Stimulated activated memory B cell treated with anti-CD40 and anti-IgM and Interleukin-4, amounts not matched to agents 10 μg/mL and 1 μg/mL and 100 μg/mL, for 72 hours (primary cell): Measurements from ENCODE around the gene ARHGDIG.
"Not testable (repeated sequence)": the region's sequence is repeated elsewhere in the genome, so short reads cannot be mapped to it uniquely, and the experiment has no call there.

Experiments
- ATAC-seq: fragments of 150-1000 bp; cut with Tn5 transposase; 2 replicates; pipeline ENCODE4 v1.10.0; 2021
- H3K27ac Mint-ChIP-seq: one replicate; pipeline ENCODE4 v1.8.0; 2022; ENCODE audit warnings: mild to moderate bottlenecking, mixed read lengths
- H3K27me3 Mint-ChIP-seq: one replicate; pipeline ENCODE4 v1.8.0; 2022; ENCODE audit warnings: mixed read lengths
- H3K36me3 Mint-ChIP-seq: one replicate; pipeline ENCODE4 v1.8.0; 2022; ENCODE audit warnings: mixed read lengths
- H3K4me1 Mint-ChIP-seq: one replicate; pipeline ENCODE4 v1.8.0; 2022; ENCODE audit warnings: mixed read lengths
- H3K4me3 Mint-ChIP-seq: one replicate; pipeline ENCODE4 v1.8.0; 2022; ENCODE audit warnings: mild to moderate bottlenecking, moderate library complexity, mixed read lengths
- H3K9me3 Mint-ChIP-seq: one replicate; pipeline ENCODE4 v1.8.0; 2022; ENCODE audit warnings: mixed read lengths

Gene ARHGDIG

DNA sequence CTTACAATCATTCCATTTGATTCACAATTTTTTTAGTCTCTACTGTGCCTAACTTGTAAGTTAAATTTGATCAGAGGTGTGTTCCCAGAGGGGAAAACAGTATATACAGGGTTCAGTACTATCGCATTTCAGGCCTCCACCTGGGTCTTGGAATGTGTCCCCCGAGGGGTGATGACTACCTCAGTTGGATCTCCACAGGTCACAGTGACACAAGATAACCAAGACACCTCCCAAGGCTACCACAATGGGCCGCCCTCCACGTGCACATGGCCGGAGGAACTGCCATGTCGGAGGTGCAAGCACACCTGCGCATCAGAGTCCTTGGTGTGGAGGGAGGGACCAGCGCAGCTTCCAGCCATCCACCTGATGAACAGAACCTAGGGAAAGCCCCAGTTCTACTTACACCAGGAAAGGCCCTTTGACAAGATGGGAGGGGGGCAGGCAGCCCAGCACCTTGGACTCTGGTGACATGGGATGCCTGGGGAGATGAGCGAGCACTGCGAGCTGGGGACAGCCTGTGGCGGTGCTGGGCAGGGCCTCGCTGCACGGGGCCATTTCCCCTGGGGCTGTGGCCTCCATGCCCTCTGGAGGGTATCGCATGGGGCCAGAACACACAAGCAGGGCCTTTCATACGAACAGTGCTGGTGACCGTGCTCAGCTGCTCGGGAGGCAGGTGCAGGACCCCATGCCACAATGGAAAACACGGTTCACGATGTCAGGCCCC lies 36.5 kb downstream of the ARHGDIG start:
- Mint-ChIP-seq H3K36me3 (peaks cover 27% of the 10 kb centered on the region), H3K27ac (no peak overlapping the region), H3K27me3 (no peaks in the 10 kb centered on the region), H3K4me1 (peaks cover 16% of the 10 kb centered on the region), H3K9me3 (no peaks in the 10 kb centered on the region), H3K4me3 (no peak overlapping the region)
- no peak for ATAC-seq

DNA sequence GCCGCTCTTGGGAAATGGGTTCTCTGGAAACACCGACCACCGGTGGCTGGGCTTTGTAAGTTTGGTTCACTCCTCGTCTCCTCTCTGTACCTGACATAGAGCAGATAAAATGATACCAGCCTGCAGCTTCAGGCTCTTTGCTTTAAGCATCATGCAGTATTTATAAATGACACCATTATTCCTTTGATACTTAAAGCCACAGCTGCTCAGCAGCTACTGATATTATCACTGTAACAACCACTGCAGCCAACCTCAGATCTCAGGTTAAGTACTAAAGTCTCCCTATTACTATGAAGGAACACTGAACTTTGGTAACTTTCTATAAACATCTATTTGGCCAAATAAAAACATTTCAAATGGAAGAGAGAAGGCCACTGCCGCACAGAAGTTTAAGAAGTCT lies 37.2 kb downstream of the ARHGDIG start:
- ATAC-seq, result no peak
- no peak overlapping the region for H3K4me3 Mint-ChIP-seq
- H3K36me3 Mint-ChIP-seq, result peaks cover 21% of the 10 kb centered on the region
- no peak overlapping the region for H3K27ac Mint-ChIP-seq
- H3K9me3 Mint-ChIP-seq, result no peaks in the 10 kb centered on the region
- H3K4me1 Mint-ChIP-seq, result peaks cover 20% of the 10 kb centered on the region
- no peaks in the 10 kb centered on the region for H3K27me3 Mint-ChIP-seq

DNA sequence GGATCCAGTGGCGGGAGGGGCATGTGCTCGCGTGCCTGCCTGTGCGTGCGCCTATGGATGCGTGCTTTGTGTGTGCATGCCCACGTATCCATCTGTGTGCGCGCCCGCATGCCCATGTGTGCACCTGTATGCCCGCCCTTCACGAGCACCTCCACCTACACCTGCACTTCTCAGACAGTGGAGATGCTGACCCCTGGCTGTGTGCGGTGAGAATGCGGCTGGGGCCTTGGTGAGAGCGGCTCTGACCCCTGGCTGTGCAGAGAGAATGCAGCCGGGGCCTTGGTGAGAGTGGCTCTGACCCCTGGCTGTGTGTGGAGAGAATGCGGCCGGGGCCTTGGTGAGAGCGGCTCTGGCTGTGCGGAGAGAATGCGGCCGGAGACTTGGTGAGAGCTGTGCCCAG lies 38.2 kb downstream of the ARHGDIG start:
- H3K9me3 Mint-ChIP-seq, result no peaks in the 10 kb centered on the region
- ATAC-seq, result no peak
- no peak overlapping the region for H3K4me3 Mint-ChIP-seq
- H3K4me1 Mint-ChIP-seq, result peaks cover 28% of the 10 kb centered on the region
- no peaks in the 10 kb centered on the region for H3K27me3 Mint-ChIP-seq
- H3K36me3 Mint-ChIP-seq, result peaks cover 16% of the 10 kb centered on the region
- H3K27ac Mint-ChIP-seq, result no peak overlapping the region

GRCh38 chr16:320206-320605 lies 39.8 kb downstream of the ARHGDIG start:
- Mint-ChIP-seq H3K9me3 (no peaks in the 10 kb centered on the region), H3K27ac (peak overlapping the region; percentile 53), H3K27me3 (no peaks in the 10 kb centered on the region), H3K36me3 (peaks cover 16% of the 10 kb centered on the region), H3K4me1 (peaks cover 44% of the 10 kb centered on the region), H3K4me3 (no peak overlapping the region)
- no peak for ATAC-seq

DNA sequence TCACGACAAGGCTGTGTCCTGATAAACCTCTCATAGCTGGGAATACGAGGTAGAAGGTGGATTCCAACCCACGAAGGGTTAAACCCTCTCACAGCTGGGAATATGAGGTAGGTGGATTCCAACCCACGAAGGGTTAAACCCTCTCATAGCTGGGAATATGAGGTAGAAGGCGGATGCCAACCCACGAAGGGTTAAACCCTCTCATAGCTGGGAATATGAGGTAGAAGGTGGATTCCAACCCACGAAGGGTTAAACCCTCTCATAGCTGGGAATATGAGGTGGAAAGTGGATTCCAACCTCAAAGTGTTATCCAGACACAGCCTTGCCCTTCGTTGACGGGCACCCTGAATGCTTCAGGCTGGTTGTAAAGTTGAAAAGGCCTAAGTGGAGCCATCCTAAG lies 41.1 kb downstream of the ARHGDIG start:
- Mint-ChIP-seq H3K9me3 (no peaks in the 10 kb centered on the region), H3K4me3 (no peak overlapping the region), H3K27ac (no peak overlapping the region), H3K4me1 (peaks cover 47% of the 10 kb centered on the region), H3K27me3 (no peaks in the 10 kb centered on the region), H3K36me3 (peaks cover 11% of the 10 kb centered on the region)
- ATAC-seq, result no peak

DNA sequence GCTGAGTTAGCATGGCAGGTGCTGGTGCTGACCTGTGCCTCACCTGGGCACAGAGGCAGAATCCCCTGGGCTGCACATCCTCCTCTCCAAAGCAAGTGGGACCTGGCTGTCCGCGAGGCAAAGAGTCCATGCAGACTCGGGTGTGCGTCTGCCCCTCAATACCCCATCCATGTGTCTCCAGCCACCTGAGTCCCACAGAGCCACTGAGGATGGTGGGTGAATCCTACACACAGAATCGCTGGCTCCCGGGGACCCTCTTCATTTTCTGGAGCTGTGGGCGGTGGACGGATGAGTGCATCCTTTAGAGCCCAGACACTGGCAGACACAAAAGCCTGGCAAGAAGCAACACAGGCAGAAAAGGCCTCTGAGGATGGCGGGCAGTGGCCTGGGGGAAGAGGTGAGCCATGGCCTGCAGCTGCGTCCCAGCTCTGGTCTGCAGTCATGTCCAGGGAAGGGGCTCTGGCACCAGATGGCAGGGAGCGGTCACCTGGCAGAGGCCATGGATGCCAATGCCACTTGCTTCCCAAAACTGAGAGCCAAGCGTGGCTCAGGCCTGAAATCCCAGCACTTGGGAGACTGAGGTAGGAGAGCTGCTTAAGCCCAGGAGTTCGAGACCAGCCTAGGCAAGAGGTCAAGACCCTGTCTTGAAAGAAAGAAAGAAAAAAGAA lies 42.2 kb downstream of the ARHGDIG start:
- Mint-ChIP-seq H3K4me1 (peaks cover 51% of the 10 kb centered on the region), H3K27ac (no peak overlapping the region), H3K36me3 (peaks cover 7% of the 10 kb centered on the region), H3K4me3 (no peak overlapping the region), H3K27me3 (no peaks in the 10 kb centered on the region), H3K9me3 (no peaks in the 10 kb centered on the region)
- ATAC-seq, result no peak

DNA sequence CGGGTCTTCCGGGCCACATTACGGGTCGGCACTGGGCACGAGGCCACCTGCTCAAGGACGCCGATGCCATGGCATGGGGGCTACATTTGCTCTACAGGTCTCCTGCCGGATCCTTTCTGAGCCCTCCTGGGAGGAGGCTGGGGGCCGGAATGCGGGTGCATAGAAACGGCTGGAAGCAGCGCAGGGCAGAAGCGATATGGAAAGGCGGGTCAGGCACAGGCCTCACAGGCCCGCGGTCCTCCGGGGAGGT lies 43.7 kb downstream of the ARHGDIG start:
- Mint-ChIP-seq H3K36me3 (peaks cover 7% of the 10 kb centered on the region), H3K27me3 (no peaks in the 10 kb centered on the region), H3K4me1 (peaks cover 52% of the 10 kb centered on the region), H3K4me3 (no peak overlapping the region), H3K27ac (peak overlapping the region; percentile 60), H3K9me3 (no peaks in the 10 kb centered on the region)
- ATAC-seq, result no peak

- H3K9me3 Mint-ChIP-seq, result no peaks in the 10 kb centered on the region
- ATAC-seq, result peak; percentile 66
- H3K27me3 Mint-ChIP-seq, result no peaks in the 10 kb centered on the region
- H3K27ac Mint-ChIP-seq, result peak overlapping the region; percentile 60
- peaks cover 6% of the 10 kb centered on the region for H3K36me3 Mint-ChIP-seq
- peaks cover 51% of the 10 kb centered on the region for H3K4me1 Mint-ChIP-seq
- H3K4me3 Mint-ChIP-seq, result peak overlapping the region; percentile 63
Observed at GRCh38 chr16:324451-325334, 44.3 kb downstream of the ARHGDIG start.

GRCh38 chr16:325375-326145 lies 45.2 kb downstream of the ARHGDIG start:
- peaks cover 7% of the 10 kb centered on the region for H3K36me3 Mint-ChIP-seq
- peak overlapping the region; percentile 63 for H3K4me3 Mint-ChIP-seq
- ATAC-seq, result no peak
- H3K4me1 Mint-ChIP-seq, result peaks cover 52% of the 10 kb centered on the region
- peak overlapping the region; percentile 60 for H3K27ac Mint-ChIP-seq
- H3K27me3 Mint-ChIP-seq, result no peaks in the 10 kb centered on the region
- H3K9me3 Mint-ChIP-seq, result no peaks in the 10 kb centered on the region

- no peaks in the 10 kb centered on the region for H3K27me3 Mint-ChIP-seq
- H3K4me3 Mint-ChIP-seq, result no peak overlapping the region
- no peaks in the 10 kb centered on the region for H3K9me3 Mint-ChIP-seq
- peaks cover 8% of the 10 kb centered on the region for H3K36me3 Mint-ChIP-seq
- H3K27ac Mint-ChIP-seq, result no peak overlapping the region
- no peak for ATAC-seq
- peaks cover 50% of the 10 kb centered on the region for H3K4me1 Mint-ChIP-seq
Observed at GRCh38 chr16:330741-331140, 50.4 kb downstream of the ARHGDIG start.

DNA sequence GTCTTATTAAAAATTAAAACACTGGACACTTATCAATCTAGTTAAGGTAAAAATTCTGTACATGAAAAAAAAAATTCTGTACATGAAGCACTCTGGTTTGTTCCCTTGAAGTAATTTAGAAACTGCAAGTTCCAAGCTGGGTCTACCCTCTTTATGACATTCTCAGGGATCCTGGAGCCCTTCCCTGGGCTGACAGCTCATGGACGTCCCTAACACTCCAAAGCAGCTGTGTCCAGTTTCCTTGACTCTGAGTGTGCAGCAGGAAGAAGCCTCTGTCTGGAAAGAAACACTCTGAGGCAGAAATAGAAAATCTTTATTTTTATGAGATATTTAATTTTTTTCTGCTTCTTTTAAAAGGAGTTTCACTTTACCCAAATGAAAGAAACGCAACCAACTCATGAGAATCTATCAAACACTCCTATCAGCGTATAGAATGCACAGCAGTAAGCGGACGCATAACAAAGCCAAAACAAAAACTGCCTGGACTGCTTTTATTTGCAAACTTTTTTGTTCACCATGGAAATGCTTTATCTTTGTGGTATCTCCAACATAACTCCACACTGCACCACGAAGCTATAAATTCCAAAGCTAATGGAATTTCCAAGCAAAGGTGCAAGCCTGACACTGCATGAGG lies 50.9 kb downstream of the ARHGDIG start:
- H3K4me1 Mint-ChIP-seq, result peaks cover 52% of the 10 kb centered on the region
- not testable (repeated sequence) for ATAC-seq, H3K36me3 Mint-ChIP-seq, H3K27ac Mint-ChIP-seq, H3K4me3 Mint-ChIP-seq, H3K27me3 Mint-ChIP-seq, H3K9me3 Mint-ChIP-seq
